Measurements from ENCODE around the gene FGA.
"Not testable (repeated sequence)": the region's sequence is repeated elsewhere in the genome, so short reads cannot be mapped to it uniquely, and the experiment has no call there.

Gene FGA

DNA sequence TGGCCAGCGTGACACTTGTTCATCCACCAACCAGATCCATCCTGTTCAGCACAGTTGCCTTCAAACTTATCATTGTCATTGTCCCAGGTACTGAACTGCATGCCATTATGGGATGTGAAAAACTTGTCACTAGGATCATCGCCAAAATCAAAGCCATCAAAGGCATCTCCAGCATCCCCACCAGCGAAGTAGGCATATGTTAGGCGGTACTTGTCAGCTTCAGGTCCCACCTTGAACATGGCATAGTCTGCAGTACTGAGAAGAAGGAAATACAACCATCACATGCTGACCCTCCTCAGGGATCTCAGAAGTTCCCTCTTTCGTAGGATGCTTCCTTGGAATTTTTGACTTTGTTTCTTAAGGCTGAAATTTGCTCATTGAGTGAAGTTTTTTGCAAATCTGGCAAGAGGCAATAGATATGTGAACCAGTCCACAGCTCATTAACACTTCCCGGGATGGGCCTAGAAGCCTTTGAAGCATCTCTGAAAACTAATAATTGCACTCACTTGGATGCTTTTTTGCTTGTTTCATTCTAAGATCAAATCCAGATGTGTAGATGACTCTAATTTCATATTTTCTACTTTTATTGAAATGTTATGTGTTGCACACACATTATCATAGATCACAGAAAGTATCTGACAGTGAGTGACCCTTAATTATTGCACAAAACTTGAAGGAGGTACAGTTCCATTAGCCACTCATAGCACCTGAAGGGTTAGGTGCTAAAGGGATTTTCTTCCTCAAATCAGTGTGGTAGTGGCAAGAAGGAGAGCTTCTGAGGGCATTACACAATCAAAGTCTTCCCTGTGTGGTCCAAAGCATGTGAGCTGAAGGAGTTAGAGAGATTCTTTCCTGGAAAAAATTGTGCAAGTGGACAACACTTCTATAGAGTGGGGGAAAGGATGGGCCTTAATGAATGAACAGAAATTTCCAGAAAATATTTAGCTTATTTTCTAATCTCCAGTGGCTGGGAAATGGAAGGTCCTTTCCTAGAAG lies 16.5 kb upstream of the FGA start:
- no peak for DNase-seq

DNA sequence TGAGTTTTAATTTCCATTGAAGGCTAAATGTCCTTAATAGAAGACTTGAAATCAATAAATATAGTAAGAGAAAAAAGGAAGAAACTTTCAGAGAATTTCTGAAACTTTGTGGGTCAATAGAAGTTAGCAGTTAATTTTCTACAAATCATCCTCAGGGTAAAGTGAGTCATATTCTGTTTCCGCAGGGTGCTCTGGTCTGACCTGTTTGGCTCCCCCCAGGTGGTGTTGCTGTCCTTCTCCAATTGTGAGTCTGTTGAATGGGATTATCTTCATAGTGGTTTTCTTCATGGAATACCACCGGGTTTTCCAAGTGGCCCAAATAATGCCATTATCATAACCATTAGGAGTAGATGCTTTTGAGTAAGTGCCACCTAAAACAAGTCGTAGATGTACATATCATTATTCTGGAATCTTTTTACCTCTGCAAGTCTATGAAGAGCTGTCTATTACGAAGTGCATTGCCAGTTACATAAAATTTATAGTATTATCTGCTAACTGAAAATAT lies 14.2 kb upstream of the FGA start:
- DNase-seq = no peak

DNA sequence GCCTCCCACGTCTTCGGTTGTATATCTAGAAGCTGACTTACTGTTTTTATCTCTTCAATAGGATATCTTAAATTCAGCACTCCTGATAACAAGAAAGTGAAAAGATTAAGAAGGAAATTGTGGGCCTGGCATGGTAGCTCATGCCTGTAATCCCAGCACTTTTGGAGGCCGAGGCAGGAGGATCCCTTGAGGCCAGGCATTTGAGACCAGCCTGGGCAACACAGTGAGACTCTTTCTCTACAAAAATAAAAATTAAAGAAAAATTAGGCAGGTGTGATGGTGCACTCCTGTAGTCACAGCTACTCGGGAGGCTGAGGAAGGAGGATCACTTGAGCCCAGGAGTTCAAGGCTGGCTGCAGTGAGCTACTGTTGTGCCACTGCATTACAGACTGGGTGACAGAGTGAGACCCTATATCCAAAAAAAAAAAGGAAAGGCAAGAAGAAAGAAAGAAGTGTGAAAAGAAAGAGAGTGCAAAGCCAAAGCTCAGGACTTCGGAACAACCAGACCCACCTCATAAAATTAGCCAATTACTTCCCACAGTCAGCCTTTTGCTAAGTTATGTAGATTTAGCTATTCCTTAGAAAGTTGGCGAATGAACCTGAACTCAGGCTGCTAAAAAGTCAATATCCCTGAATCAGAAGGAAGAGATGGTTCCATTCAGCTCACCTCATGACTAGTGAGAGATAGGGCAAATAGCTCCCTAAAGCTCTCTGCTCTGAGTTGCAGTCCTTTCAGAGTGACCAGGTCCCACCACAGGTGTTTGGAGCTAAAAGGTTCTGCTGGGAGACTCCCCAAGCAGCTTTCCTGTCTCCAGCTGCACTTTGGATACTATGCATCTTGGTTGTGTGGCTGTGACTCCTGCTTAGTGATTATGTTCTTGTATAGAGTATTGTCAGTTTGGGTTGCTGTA lies 12.7 kb upstream of the FGA start:
- DNase-seq = no peak

DNA sequence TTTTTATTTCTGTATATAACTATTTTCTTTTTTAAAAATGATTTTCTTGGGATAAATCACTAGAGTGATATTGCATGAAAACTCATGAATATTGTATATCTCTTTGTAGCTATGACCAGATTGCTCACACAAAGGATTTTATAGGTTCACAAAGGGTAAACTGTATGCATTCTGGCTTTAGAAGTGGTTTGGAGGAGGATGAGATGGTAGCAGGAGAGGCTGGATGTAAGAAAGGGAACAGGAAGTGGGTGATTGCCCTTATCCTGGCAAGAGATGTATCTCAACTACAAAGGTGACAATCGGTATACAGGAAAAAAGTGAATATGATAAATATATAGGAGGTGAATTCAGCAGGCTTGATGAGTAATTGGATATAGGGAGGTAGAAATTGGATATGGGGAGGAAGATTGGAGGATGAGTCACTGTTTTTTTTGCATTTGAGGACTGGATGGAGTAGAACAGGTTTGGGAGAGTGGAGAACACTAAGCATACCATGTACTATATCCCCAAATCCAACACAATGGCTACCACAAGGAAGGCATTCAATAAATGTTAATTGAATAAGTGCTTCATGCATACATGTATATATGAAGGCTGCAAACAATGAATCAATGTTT lies 12.0 kb upstream of the FGA start:
- no peak for DNase-seq

DNA sequence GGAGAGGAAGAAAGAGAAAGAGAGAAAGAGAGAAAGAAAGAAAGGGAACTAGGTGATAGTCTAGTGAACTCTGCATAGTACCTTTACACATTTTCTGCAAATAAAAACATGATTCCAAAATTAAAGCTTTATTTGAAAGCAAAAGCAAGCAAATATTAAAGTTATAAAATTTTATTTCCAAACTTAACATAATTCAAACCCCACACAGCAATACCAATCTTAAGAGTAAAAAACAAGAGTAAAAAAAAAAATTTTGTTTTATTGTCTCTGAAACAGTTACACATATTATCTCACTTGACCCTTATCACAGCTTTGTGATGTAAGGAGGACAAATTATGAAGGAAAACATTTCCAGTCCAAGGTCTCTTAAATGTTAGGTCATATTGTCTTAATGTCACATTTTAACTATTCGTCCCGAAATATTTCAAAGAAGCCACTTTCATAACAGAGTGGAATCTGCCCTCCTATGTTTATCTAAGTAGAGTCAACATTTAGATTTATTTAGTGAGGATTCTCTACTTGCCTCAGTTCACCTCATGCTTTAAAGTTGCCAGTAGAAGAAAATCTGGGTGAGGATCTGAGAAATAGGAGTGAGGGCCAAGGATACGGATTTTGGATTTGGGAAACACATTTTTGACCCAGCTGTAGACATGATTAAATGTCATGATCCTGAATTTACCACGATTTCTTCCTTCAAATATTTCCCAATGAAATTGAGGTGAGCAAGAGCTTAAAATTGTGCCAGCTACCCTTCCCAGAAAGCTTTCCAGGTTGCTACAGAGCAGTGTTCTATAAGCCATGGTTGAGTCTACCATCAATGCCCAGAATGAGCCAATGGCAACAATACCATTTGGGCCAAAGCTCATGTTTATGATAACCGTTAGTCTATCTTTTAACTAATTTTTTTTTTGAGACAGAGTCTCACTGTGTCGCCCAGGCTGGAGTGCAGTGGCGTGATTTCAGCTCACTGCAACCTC lies 7.5 kb upstream of the FGA start:
- DNase-seq = no peak

DNA sequence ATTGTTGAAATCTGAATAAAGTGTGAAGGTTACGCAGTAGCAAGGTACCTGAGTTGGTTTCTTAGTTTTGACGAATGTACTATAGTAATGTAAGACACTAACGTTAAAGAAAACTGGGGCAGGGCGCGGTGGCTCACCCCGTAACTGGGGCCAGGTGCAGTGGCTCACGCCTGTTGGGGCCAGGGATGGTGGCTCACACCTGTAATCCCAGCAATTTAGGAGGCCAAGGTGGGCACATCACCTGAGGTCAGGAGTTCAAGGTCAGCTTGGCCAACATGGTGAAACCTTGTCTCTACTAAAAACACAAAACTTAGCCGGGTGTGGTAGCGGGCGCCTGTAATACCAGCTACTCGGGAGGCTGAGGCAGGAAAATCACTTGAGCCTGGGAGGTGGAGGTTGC lies 6.7 kb upstream of the FGA start:
- not testable (repeated sequence) for DNase-seq

DNA sequence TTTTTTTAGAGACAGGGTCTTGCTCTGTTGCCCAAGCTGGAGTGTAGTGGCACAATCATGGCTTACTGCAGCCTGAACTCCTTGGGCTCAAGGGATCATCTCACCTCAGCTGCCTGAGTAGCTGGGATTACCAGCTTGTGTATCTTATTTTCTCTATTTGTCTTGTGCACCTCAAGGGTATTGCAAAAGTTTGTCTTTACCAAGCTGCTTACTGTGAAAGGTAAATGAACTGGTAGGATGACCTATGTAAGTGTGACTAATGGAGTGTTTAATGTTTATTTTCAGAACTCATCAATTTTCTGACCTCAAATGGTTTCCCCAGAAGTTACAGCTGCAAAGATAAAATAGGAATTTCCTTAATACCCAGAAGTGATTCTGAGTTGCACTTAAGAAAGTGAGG lies 5.3 kb upstream of the FGA start:
- no peak for DNase-seq

DNA sequence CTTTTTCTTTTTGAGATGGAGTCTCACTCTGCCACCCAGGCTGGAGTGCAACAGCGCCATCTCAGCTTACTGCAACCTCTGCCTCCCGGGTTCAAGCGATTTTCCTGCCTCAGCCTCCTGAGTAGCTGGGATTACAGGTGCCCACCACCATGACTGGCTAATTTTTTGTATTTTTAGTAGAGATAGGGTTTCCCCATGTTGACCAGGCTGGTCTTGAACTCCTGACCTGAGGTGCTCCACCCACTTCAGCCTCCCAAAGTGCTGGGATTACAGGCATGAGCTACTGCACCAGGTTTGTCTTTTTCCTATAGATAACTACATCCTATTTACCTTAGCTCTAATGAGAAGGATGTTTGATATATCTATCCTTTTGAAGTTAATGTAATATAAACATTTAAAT lies 3.8 kb upstream of the FGA start:
- DNase-seq = not testable (repeated sequence)

DNA sequence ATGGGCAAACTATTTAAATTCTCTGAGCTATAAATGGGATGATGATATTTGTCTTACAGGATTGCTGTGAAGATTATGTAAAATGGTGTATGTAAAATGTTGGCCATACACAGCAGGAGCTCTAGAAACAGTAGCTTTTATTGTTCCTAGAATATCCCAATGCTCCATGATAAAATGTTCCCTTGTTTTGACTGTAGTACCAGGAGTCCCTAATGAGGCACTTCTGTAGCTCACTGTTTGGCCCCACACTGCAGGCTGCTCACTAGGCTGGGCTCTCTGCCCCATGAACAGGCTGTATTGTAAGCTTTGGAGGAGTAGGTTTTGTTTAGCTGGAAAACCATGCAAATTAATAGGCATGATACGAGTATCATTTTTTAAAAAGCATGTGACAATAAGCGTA lies 3.3 kb upstream of the FGA start:
- DNase-seq = no peak

DNA sequence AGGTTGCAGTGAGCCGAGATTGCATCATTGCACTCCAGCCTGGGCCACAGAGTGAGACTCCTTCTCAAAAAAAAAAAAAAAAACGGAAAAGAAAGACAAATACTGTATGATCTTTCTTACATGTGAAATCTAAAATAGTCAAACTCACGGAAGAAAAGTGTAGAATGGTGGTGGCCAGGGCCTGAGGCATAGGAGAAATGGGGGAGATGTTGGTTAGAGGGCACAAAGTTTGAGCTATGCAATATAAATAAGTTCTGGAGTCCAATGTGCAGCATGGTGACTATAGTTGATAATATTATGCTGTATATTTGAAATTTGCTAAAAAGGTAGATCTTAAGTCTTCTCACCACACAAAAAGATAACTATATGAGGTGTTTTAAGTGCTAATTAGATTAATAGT lies 1.3 kb upstream of the FGA start:
- no peak for DNase-seq

DNA sequence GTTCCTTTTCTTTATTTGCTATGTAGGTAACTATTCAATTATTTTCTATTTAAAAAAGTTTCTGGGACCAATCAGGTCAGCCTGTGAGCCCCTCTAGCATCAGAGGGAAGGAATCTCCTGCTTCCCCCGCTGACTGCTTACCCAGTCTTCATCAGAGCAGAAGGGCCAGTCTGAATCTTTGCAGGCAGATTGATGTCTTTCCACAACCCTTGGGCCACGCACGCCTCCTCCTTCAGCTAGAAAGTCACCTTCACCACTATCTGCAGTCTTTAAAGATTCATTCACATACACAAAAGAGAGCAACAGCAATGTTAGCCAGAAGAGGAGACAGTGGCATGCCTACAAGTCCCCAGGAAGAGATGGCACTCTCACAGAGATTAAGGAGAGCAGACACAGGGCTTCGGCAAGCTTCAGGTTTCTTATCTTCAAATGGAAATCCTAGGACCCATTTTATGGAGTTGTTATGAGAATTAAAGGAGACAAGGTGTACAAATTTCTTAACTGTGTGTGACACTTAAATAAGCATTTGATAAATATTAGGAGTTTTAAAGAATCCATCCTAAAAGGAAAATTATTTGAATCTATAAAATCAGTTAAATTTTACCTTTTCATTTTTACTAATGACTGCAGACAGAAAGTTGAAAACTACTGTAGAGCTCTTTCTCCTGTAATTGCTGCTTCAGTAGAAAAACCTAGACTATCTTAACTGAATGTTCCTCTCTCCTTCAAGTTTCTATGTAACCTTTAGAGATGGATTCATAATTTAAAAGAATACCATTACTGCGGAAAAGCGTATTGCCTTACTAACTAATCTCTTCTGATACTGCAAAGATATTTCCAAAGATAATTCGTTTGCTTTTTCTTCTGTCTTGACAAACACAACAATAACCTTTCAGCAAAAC lies 995 bp downstream of the FGA start:
- DNase-seq = no peak

DNA sequence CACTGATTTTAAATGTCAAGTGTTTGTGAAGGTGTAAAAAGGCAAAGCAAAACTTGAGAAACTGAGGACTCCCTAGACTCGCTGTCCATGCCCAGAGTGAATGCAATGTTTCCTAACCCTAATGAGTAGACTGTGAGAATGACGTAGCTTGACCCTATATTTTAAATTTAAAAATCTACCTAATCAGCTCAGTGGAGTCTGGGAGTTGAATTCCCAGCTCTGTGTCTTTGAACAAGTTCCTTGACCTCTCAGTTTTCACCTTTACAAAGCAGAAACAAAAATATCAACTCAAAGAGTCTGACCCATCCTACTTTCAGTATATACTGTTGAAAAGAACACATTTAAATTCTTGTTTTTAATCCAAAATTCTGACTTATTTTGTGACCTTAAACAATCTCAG lies 2.3 kb downstream of the FGA start:
- no peak for DNase-seq

DNA sequence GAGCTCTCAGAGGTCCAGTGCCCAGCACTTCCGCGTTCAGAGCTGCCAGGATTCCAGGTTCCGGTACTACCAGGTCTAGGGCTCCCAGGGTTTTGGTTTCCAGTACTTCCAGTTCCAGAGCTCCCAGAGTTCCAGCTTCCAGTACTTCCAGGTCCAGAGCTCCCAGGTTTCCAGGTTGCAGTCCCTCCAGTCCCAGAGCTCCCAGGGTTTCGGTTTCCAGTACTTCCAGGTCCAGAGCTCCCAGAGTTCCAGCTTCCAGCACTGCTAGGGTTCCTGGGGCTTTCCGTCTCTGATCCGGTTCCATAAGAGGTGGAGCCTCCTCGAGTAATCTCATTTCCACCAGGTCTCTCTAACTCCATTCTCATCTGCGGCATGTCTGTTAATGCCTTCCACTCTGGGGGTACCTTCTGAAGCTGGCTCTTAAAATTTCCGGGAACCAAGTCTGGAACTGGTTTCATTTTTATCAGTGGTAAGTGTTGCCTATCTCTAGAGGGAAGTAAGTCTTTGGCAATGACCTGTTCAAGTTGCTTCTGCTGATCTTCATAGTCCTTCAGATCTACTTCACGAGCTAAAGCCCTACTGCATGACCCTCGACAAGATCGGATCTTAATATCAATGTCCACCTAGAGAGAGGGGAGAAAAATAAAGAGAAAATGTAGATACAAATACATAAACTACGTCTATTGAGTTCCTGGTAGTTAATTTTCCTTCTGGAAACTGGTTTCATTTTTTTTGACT lies 4.1 kb downstream of the FGA start:
- no peak for DNase-seq

DNA sequence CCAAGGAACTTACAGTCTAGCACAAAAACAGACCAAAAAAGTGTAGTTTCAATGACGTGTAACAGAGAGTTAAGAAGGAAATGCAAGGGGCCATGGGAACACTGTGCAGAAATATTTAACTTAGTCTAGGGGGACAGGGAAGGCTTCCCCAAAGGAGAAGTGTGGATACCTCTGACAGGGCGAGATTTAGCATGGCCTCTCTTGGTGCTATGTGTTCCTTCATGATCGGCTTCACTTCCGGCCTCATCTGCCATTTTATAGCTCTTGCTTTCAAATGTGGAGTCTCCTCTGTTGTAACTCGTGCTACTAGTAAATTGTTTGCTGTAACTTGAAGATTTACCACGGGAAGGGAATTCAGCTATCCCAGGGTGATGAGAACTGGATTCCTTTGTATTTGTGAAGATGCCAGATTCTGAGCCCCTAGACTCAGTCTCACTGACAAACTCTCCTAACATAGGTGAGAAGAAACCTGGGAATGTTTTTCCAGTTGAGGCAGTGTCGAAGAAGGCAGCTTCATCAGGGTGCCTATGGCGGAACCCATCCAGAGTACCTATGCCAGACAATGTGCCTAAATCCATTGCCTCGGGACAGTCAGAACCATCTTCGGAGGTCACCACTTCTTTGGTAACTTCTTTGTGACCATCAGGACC lies 5.0 kb downstream of the FGA start:
- no peak for DNase-seq

DNA sequence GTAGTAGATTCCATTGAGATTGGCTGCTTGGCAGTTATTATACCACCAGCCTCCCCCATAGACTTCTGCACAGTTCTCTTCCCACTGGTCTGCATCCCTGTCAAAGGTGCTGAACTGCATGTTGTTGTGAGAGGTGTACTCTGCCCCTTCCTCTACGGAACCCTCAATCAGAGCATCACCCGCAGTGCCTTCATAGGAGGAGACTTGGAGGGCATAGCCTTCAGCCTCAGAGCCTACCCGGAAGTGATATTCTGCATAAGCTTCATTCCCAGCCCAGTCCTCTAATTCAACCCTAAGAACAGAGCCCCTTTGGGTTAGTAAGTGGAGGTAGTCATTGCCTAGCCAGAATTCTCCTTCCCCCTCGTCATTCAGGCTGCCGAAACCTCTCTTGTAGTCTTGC lies 6.3 kb downstream of the FGA start:
- DNase-seq = no peak

DNA sequence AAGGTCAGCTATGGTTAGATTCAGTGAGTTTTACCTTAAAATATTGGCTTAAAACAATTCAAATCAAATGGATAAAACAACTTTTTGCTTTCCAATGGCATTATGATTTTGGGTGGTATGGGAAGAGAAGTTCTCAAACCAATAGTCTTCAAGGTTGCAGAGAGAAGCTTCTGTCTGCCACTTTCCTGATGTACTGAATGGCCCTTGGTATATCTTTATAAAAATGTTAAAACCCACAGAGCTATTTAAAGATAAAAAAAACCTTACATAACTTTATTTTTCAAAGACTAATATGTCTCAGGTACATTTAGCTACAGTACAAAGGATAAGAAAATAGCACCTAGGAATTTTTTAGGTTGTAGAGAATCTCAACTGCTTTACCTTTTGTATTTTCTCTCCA lies 6.9 kb downstream of the FGA start:
- no peak for DNase-seq

DNA sequence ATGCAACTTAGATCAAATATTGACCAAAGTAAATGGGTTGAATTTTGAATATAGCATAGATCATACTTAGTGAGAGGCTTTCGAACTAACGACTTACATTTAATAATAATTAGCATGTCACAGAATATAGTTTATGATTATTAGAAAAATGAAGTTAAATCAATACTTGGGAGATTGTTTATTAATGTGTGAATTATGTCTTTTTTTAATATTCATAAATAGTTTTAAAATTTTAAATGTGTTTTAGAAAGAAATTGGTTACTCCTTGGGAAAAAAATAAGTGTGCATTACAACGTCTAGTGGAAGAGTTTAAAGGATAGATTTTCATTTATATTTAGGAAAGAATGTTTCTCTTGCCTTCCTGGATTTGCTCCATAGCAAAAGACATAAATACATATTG lies 7.3 kb downstream of the FGA start:
- no peak for DNase-seq

DNA sequence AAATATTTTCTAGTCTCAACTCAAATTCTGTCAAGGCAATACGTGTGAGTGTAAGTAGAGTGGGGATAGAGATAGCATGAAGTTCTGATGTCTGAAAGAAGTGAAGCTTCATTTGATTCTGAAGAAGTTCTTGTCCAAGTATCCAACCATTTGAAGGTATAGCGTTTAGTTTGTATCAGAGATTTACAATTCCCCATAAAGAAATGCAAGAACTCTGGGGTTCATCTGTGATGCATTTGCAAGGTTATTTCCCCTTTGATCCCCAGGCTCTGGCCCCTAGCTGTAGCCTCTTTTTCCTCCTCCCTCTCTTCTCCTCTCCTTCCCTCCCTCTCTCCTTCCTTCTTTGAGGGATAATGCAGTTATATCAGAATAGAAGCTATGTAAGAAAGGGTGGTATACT lies 7.8 kb downstream of the FGA start:
- DNase-seq = no peak

DNA sequence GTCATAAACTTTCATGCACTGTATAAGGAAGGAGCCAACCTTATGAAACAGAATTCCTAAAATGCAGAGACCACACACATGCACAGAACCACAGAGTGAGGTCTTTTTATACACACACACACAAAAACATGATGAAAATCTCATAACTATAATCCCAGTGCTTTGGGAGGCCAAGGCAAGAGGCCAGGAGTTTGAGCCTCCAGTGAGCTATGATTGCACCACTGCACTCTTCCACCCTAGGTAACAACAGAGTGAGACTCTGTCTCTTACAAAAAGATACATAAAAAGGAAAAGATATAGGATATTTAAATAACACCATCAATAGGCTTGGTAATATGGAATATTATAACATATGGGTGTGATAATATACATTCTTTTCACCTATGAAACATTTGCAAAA lies 10.6 kb downstream of the FGA start:
- no peak for DNase-seq
